K562 (cell line): ENCODE results near the gene CCDC34. TPM values are rescaled to one million over a fixed set of nuclear protein-coding genes. Genes with fewer than 3 reads are reported as not detected.

Source experiments
- ATAC-seq: fragments of 200-7000 bp; cut with Tn5 transposase; 3 replicates; pipeline ENCODE4 v1.9.1; 2020; ENCODE audit warnings: moderate library complexity
- BruUV-seq: library from RNA; stranded (reverse); fragments of 400-500 nt; replicated peaks from 2 replicates; lab custom pipeline; 2021; lab: Mats Ljungman, UMichigan
- CTCF ChIA-PET: fragments of 300-600 bp; formaldehyde crosslinking; extraction: SDS; loops from one replicate; lab custom pipeline; 2021; ENCODE audit warnings: low intra/inter-chr PET ratio; lab: Yijun Ruan, JAX
- POLR2A ChIA-PET: fragments of 300-600, 350-650 bp; sonication (Branson Sonifier 250); formaldehyde crosslinking; extraction: SDS; loops from one replicate; lab custom pipeline; 2021; ENCODE audit warnings: antibody characterized with exemption, inconsistent platforms; lab: Yijun Ruan, JAX
- DNase-seq, 4 experiments: peaks; one replicate each; pipeline versions ENCODE4 v3.0.0 to v3.0.0-alpha.2; 2011 to 2018; ENCODE audit warnings: low spot score in 3 of 4, mixed read lengths in 3 of 4; ENCODE audit errors: extremely low read depth in 1 of 4
- FAIRE-seq: peaks from 2 replicates; lab custom pipeline; 2011; peaks lifted over from hg19 to GRCh38; lab: Jason Lieb, UNC
- H2AFZ ChIP-seq: 2 replicates; pipeline ENCODE4 v1.6.0; 2011; ENCODE audit warnings: low read depth, low read length, control low read depth, inconsistent platforms
- H3K27ac ChIP-seq: fragments of 200-600 bp; 3 replicates; pipeline ENCODE4 v1.8.0; 2011; ENCODE audit warnings: low read depth, mild to moderate bottlenecking, control low read depth, inconsistent platforms, low read length, moderate library complexity, mixed read lengths; ENCODE audit errors: extremely low read depth
- H3K27me3 ChIP-seq, 2 experiments: fragments of 300-600 bp in 1 of 2; 2 replicates in 1 of 2; 3 replicates in 1 of 2; pipeline versions ENCODE4 v1.6.0 to v1.8.0; 2011; ENCODE audit warnings: inconsistent platforms in 2 of 2, low read length in 2 of 2, mild to moderate bottlenecking in 1 of 2, mixed read lengths in 1 of 2, moderate library complexity in 1 of 2; ENCODE audit not compliant: control insufficient read depth in 2 of 2, insufficient read depth in 2 of 2
- H3K36me3 ChIP-seq: fragments of 300-600 bp; 3 replicates; pipeline ENCODE4 v1.8.0; 2011; ENCODE audit warnings: mild to moderate bottlenecking, low read length, inconsistent platforms; ENCODE audit not compliant: control insufficient read depth, insufficient read depth
- H3K4me1 ChIP-seq, 2 experiments: fragments of 200-600 bp in 1 of 2; replicated peaks in 1 of 2; 2 replicates in 1 of 2; 3 replicates in 1 of 2; pipeline versions ENCODE4 v1.5.1 to v1.8.0; 2011; ENCODE audit warnings: inconsistent platforms in 2 of 2, low read length in 2 of 2, mild to moderate bottlenecking in 1 of 2, mixed read lengths in 1 of 2, moderate library complexity in 1 of 2; ENCODE audit not compliant: control insufficient read depth in 2 of 2, insufficient read depth in 2 of 2
- H3K4me2 ChIP-seq: 2 replicates; pipeline ENCODE4 v1.6.1; 2011; ENCODE audit warnings: low read length, control low read depth, inconsistent platforms, mixed read lengths; ENCODE audit not compliant: insufficient read depth
- H3K4me3 ChIP-seq: fragments of 200-600 bp; sonication (generic), shearing (Covaris generic); 2 replicates; pipeline ENCODE4 v1.5.1; 2016; ENCODE audit warnings: control low read depth, inconsistent platforms
- H3K79me2 ChIP-seq: fragments of 200-600 bp; 3 replicates; pipeline ENCODE4 v1.8.0; 2011; ENCODE audit warnings: low read length, inconsistent platforms; ENCODE audit not compliant: control insufficient read depth, insufficient read depth
- H3K9ac ChIP-seq, 2 experiments: 2 replicates each; pipeline versions ENCODE4 v1.6.0 to v1.6.1; 2011; ENCODE audit warnings: low read depth in 2 of 2, low read length in 2 of 2, control low read depth in 1 of 2, inconsistent platforms in 1 of 2, mild to moderate bottlenecking in 1 of 2, mixed read lengths in 1 of 2; ENCODE audit not compliant: insufficient read depth in 1 of 2
- H3K9me1 ChIP-seq: one replicate; pipeline ENCODE4 v1.6.0; 2011; ENCODE audit warnings: inconsistent platforms, mild to moderate bottlenecking, low read length, moderate library complexity; ENCODE audit not compliant: control insufficient read depth, insufficient read depth
- H3K9me3 ChIP-seq: replicated peaks from 2 replicates; pipeline ENCODE4 v1.5.1; 2011; ENCODE audit warnings: low read depth, low read length, inconsistent platforms; ENCODE audit not compliant: control insufficient read depth, insufficient read depth
- H4K20me1 ChIP-seq: replicated peaks from 2 replicates; pipeline ENCODE4 v1.6.1; 2011; ENCODE audit warnings: low read length, inconsistent platforms, mixed read lengths; ENCODE audit not compliant: control insufficient read depth, insufficient read depth
- ARNT ChIP-seq, 2 experiments: fragments of 450-650 bp; IDR thresholded peaks; 2 replicates each; pipeline ENCODE4 v1.6.1; 2016; ENCODE audit warnings: mild to moderate bottlenecking in 1 of 2
- BACH1 ChIP-seq: fragments of 200-800 bp; sonication (Bioruptor generic); IDR thresholded peaks from 2 replicates; pipeline ENCODE4 v1.6.1; 2016; ENCODE audit warnings: missing genetic modification characterization, missing compliant biosample characterization
- COPS2 ChIP-seq: fragments of 450-650 bp; conservative IDR thresholded peaks from 2 replicates; pipeline ENCODE4 v1.6.1; 2016; ENCODE audit warnings: mild to moderate bottlenecking, moderate library complexity
- EHMT2 ChIP-seq: fragments of 450-650 bp; IDR thresholded peaks from 2 replicates; pipeline ENCODE4 v1.6.1; 2018; ENCODE audit warnings: antibody characterized with exemption
- HMGN3 ChIP-seq: IDR thresholded peaks from 2 replicates; pipeline ENCODE4 v1.6.1; 2011; ENCODE audit warnings: borderline replicate concordance, low read depth, mild to moderate bottlenecking, mixed read lengths, low read length; ENCODE audit not compliant: insufficient read length; ENCODE audit errors: extremely low read depth
- JUNB ChIP-seq: fragments of 450-650 bp; formaldehyde crosslinking; conservative IDR thresholded peaks from 2 replicates; pipeline ENCODE4 v1.4.0; 2020; ENCODE audit warnings: mild to moderate bottlenecking
- RERE ChIP-seq: sonication (generic); formaldehyde crosslinking; IDR thresholded peaks from 2 replicates; pipeline ENCODE4 v1.8.0; 2023; ENCODE audit warnings: missing genetic modification reagents, mild to moderate bottlenecking, borderline replicate concordance
- REST ChIP-seq, 2 experiments: fragments of 450-650 bp; formaldehyde crosslinking in 1 of 2; IDR thresholded peaks; 2 replicates each; pipeline versions ENCODE4 v1.4.0 to v1.6.1; 2014 to 2020; ENCODE audit warnings: mild to moderate bottlenecking in 2 of 2, borderline replicate concordance in 1 of 2, low read depth in 1 of 2
- WGBS: fragments of 100-300 bp; shearing (Covaris generic); methylation state at CpG from one replicate; pipeline ENCODE4 v1.1.6; 2016; ENCODE audit warnings: low coverage, mixed read lengths; ENCODE audit not compliant: insufficient coverage; ENCODE audit errors: missing lambda C conversion rate; 5-methylcytosine and 5-hydroxymethylcytosine counted together
- in situ Hi-C: fragments of 300-500 bp; cut with MboI; formaldehyde crosslinking; loops from 4 replicates; pipeline ENCODE4 v1.15.0; 2018; ENCODE audit warnings: inconsistent platforms, mixed read lengths
- intact Hi-C: fragments of 100-400 bp; cut with micrococcal nuclease; formaldehyde crosslinking; loops from 2 replicates; pipeline ENCODE4 v1.14.2; 2022
- polyA plus RNA-seq, 8 experiments: library from polyadenylated mRNA; depleted of rRNA in 4 of 8; stranded (reverse) in 5 of 8; unstranded in 3 of 8; fragments of >200 nt; fragmentation: Nextera tagmentation in 2 of 8; fragmentation: Illumina TruSeq in 1 of 8; extraction: Ambion mirVana in 2 of 8; extraction: Trizol in 1 of 8; gene quantifications; 2 replicates each; pipeline versions ENCODE4 v1.2.1 to v1.2.3, GENCODE V29; 2011 to 2014; ENCODE audit warnings: inconsistent platforms in 1 of 8, missing spikeins in 1 of 8
- total RNA-seq, 7 experiments: library from RNA; depleted of rRNA in 6 of 7; stranded (reverse); fragments of >200 nt in 6 of 7; fragmentation: Illumina TruSeq in 2 of 7; extraction: Trizol in 2 of 7; gene quantifications; 2 replicates each; pipeline versions ENCODE4 v1.2.1 to v1.2.3, GENCODE V29; 2011 to 2021; ENCODE audit warnings: low replicate concordance in 1 of 7

The CCDC34 gene
- total and polyA plus RNA-seq, 9 of the 15 experiments (the other 6 are each of a cell fraction or from before 2014, with no cell fraction given), result 6.2 to 42.0 (median 15.7) TPM

- H3K9me1 ChIP-seq, result no peaks in the 10 kb centered on the region
- H3K27ac ChIP-seq, result no peak overlapping the region
- H3K4me2 ChIP-seq, result no peak overlapping the region
- ChIA-PET CTCF (no interaction called here), POLR2A (interaction anchor here (1.1 to 1.7 kb wide), 3 partner anchors 14 to 22 kb away, joined by 3 to 5 read pairs (median 5); no protein-coding TSS in a partner anchor)
- H3K27me3 ChIP-seq, result no peaks in the 10 kb centered on the region
- H3K9ac ChIP-seq, result no peak overlapping the region; a peak in 1 of 4 replicates
- no peak for DNase-seq
- no peak for FAIRE-seq
- H2AFZ ChIP-seq, result no peak overlapping the region
- no peaks in the 10 kb centered on the region for H3K79me2 ChIP-seq
- in situ Hi-C loops (no loop called here), intact Hi-C loops (no loop called here)
- no peaks in the 10 kb centered on the region; the same call in 2 of the 3 replicates for H3K36me3 ChIP-seq
- no peak for ATAC-seq
- H4K20me1 ChIP-seq, result no peaks in the 10 kb centered on the region
- 77% methylated on average over 5 of the region's 5 CpGs for WGBS
- H3K9me3 ChIP-seq, result no peaks in the 10 kb centered on the region
- H3K4me1 ChIP-seq, result peaks cover 13 to 30% of the 10 kb centered on the region in 2 experiments; a peak in 4 of 5 replicates
- BruUV-seq, result no TSS peak
- H3K4me3 ChIP-seq, result no peak overlapping the region
- TF ChIP-seq REST (IDR thresholded peaks at IDR 0.05; ENCODE audit: borderline replicate concordance) (no peak), REST (CRISPR knock-in tag; IDR thresholded peaks at IDR 0.05; ENCODE audit: low read depth) (no peak), JUNB (CRISPR knock-in tag) (no peak), BACH1 (no peak), HMGN3 (no peak), EHMT2 (no peak), COPS2 (no peak), RERE (CRISPR knock-in tag) (no peak), ARNT (IDR thresholded peaks at IDR 0.05) (no peak)
Measured at GRCh38 chr11:27401833-27402316, 38.9 kb upstream of the CCDC34 start.
